CD4-positive, alpha-beta T cell treated with Interferon alpha-2 for 1 hour (primary cell): ENCODE results near the gene SSNA1.
A peak's percentile ranks its signal among the peaks of the same experiment; 100 is the strongest.

Experiments
- DNase-seq, 2 donors: peaks; one replicate each; pipeline ENCODE4 v3.0.0-alpha.2; 2020 to 2022

SSNA1 gene

DNA sequence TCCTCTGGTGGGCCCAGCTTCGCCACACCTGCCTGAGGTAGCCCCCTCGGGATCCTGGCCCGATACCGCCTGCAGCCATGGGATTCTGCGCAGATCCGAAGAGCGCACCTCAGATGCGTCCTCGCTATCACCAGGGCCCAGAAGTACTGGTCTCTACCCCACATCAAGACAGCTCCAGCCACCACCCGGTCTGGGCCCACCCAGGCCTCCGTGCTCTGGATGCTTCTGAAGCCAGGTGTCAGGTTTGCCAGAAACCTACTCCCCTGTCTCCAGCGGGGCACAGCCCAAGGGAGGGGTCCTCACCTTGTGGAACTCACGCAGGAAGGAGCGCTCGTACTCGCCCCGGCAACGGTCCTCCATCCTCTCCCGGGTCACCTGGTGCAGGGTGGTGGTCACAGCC is 2.6 kb upstream of the SSNA1 start:
- DNase-seq = no peak

GRCh38 chr9:137186385-137186784 is 2.1 kb upstream of the SSNA1 start:
- DNase-seq = no peak

- DNase-seq = no peak
Observed at GRCh38 chr9:137187386-137187785, 1.1 kb upstream of the SSNA1 start.

DNA sequence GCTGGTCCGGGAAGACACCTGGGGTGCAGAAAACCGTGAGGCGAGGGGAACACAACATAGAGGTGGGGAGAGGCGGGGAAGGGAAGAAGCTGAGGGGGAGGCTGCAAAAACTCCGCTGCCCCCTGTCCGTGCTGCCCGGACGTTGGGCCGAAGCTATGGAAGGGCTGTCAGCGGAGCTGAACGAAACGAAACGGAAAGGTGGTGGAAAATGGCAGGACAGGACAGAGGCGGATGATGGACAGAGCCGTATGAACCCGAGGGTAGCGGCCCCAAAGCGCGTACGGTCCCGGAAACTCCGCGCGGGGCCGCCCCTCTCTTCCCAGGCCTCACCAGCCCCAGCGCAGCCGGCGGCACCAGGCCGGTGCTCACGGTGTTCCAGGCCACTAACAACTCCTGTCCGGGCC is 388 bp upstream of the SSNA1 start:
- no peak for DNase-seq

DNA sequence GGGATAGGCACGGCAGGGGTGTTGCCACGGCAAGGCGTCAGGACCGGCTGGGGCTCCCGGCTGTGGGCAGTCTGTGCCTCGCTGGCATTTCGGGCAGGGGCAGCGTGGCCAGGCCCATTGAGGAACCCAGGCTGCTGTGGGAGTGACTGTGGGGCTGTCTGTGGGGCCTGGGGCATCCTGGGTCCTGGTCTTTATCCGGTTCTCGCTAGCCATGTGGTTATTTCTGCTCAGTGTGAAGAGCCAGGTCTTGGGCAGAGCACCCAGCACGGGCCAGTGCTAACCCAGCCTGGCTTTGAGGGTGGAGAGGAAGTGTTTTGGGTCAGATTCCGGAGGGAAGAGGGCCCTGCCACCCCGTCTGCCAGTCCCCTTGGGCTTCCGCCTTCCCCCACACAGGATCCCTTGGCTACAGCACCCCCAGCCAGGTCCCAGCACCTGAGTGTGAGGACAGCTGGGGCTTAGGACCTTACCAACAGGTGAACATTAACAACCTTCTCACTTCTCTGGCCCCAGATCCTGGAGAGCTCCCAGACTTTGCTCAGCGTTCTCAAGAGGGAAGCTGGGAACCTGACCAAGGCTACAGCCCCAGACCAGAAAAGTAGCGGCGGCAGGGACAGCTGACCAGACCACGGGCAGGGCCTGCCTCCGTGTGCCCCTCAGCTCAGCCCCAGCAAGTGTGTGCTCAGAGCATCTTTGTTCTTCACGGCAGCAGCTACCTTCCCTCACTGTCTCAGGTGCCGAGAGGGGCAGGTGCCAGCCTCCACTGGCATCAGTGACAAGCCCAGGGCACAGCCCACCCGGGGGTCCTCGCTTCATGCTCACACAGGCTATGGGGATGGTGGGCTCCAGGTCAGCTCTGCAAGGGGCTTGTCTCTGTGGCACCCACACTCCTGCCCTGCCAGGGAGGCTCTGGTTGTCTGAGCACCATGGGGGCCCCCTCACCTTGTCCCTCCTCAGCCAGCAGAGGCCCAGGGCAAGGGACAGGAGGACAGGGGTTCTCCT is 1.1 kb downstream of the SSNA1 start:
- DNase-seq = no peak

DNA sequence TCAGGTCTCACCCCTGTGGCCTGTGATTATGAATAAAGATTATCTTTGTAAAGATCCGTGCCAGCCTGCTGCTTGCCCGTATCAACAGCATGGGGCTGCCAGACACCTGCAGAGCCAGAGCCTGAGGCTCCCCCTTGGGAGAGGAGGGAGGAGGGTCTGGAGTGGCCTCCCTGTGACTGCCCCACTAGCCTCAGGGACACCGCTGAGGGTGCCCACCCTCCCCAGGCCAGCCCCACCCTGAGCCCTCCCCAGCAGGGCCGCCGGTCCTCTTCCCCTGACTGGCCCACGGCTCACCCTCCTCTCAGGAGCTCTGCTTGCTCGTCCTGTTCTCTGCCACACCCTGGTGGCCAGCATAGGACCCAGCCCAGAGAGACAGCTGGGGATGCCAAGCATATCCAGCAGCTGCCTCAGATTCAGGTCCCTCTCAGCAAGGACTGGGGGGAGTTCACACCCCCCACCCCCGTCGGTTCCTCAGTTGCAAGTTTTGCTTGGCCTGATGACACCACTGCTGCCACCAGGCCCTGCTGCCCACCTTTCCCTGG is 1.9 kb downstream of the SSNA1 start:
- DNase-seq = no peak

GRCh38 chr9:137191245-137191644 is 2.8 kb downstream of the SSNA1 start:
- no peak for DNase-seq

DNA sequence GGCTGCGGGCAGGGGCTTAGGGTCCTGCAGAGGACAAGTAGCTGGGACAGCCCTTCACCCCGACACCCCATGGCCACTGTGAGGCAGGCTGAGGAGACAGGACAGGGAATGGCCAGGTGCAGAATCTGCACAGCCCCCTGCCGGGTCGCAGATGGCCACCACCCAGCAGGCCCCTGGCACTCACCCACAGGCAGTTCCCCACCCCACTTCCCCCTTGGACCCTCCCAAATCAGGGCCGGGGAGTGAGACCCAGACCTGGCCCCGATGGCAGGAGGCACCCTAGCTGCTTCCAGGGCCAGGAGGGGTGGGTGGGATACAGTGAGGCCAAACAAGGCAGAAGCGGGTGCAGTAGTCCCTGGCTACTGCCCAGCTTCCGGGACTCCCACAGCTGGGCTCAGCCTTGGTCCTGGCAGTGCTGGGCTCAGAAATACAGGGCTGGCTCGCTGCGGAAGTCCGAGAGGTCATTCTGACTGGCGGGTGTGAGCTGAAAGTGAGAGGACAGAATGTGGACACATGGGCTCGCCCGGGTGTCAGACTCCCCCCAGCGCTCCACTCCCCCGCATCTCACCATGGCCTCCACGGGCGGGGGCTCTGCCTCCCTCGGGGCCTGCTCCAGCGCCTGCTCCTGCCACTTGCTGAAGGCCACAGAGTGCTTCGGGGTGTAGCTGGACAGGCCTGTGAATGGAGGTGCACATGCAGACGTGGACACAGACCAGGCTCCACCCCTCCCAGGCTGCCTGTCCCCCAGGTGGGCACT is 3.4 kb downstream of the SSNA1 start:
- no peak for DNase-seq

DNA sequence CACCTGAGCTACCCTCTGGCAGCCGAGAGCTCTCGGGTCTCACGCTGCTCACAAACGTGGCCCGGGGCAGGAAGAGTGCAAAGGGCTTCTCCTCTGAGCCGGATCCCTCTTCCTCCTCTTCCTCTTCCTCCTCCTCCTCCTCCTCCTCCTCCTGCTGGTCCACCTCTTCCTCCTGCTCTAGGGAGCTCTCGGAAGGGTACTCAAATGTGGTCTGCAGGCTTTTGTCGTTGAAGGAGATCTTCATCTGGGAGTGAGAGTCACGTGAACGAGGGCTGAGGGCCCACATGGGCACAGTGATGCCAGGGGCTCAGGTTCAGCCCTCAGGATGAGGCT is 3.9 kb downstream of the SSNA1 start:
- DNase-seq = no peak

DNA sequence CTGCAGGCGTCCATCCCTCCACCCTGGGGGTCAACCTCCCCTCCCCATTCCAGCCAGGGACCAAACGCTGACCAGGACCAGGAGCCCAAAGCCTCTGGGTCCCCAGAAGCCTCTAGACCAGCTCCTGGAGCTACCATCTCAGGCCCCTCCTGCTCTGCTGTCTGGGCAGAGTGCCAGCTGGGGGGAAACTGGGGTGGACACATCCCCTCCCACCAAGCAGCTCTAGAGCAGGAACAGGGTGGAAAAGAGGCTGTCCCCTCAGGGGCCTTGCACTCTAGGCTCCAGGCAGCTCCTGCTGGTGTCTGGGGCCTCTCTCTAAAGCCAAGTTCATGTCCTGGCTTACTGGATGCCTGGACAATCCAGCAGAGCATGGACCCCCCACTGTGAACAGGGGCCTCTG is 4.4 kb downstream of the SSNA1 start:
- no peak for DNase-seq

- no peak for DNase-seq
Observed at GRCh38 chr9:137193771-137194170, 5.3 kb downstream of the SSNA1 start.

- no peak for DNase-seq
Observed at GRCh38 chr9:137194388-137194787, 5.9 kb downstream of the SSNA1 start.

- no peak for DNase-seq
Observed at GRCh38 chr9:137194909-137195308, 6.4 kb downstream of the SSNA1 start.

DNA sequence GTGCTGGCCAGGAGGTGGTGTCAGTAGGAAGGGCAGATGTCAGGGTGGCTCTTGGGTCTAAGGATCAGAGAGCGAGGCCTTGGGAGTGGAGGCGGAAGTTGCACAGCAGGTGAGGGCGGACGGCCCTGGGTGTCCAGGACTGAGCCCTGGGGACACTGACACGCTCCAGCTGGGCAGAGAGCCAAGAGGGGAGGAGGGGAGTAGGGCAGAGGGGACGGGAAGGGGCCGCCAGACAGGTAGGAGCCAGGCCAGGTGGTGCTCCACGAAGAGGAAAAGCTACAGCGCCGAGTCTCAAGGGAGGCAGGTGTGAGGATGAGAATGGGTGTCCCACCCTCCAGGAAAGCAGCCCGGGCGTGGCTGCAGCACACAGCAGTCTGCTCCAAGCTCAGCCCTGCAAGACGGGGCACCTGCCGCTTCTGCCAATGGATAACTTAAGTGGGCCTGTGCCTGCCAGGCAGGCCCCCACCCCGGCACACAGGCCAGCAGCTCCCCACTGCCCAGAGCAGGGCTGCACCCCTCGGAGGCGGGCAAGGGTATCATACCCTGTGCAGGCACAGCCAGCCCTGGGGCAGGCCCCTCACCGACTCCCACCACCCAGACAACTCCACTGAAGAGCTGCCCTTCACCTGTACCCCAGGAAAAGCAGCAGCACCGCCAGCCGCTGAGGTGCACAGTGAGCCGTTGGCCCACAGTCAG is 7.2 kb downstream of the SSNA1 start:
- DNase-seq = no peak

DNA sequence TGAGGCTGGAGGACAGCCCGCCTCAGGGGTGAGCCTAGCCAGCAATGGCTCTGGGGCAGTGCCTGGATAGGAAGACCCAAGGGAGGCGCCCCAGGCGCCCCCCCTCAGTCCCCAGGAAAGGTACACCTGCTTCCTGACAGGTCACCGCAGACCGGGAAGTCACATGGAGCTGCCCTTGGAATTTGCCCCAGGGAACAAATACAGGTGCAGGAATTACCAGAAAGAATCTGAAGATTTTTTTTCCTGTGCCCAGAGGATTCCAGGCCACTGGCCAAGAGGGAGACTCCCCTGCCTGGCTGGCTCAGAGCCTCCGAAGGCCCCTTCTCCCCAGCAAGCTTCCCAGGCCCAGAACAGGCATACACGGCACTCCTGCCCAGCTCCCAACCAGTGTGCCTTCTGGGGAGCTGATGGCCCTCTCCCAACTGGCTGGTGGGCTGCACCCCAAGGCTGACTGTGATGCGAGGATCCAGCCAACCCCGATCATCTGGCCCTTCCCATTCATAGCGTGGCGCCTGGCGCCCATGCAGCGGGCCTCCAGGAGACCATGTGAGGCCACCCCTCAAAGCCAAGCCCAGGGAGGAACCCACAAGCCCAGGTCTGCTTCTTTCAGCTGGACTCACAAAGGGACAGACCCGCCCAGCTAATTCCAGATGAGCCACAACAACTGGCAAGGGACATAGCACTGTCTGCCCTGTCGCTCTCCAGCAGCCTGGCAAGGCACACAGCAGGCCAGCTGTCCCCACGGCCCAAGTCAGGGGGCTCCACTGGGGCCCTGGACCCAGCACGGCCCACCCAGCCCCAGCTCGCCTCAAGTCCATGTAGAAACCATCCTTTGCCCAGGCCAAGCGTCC is 9.8 kb downstream of the SSNA1 start:
- DNase-seq = no peak

GRCh38 chr9:137198902-137199283 is 10.4 kb downstream of the SSNA1 start:
- no peak for DNase-seq

GRCh38 chr9:137199411-137200121 is 11.1 kb downstream of the SSNA1 start:
- DNase-seq = no peak

DNA sequence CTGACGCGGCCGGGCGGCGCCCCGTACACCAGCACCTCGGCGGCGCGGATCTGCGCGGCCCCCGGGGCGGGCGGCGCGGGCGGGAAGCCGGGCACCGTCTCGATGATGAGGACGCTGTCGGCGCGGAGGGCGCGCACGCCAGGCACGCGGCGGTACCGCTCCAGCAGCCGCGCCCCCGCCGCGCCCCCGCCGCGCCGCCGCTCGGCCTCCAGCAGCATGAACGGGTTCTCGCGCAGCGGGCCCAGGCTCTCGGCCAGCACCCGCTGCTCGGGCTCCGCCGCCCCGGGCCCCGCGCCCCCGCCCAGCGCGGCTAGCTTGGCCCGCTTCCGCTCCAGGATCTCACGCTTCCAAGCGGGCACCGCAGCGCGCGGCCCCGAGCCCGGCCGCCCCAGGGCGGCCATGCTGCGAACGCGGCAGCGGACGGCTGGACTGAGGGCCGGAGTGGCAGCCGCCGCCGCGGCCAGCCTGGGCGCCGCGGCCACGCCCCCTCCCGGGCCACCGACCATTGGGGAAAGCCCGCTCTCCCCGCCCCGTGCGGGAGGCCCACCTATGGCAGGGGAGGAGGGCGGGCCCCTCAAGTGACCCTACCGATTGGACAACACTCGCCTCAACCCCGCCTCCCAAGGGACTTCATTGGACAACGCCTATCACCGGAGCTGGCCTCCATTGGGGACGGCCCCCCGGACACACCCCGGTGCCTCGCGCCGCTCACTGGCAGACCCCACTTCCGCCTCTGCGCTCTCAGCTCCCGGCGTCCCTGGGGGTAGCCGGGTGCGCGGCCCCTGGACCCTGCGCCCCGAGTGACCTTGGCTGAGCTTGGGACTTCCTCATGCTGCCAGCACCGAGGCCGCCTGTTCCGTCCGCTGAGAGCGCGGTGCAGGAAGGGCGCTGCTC is 12.1 kb downstream of the SSNA1 start, which contains the start of gene TPRN:
Gene TPRN, minus strand, starts transcription at position 431 of the 894 bp plus-strand sequence. Its CDS starts 30 bp downstream, at position 401.
- DNase-seq = peak; percentile 98 to 99

GRCh38 chr9:137201205-137201868 is 12.9 kb downstream of the SSNA1 start:
- DNase-seq = no peak

DNA sequence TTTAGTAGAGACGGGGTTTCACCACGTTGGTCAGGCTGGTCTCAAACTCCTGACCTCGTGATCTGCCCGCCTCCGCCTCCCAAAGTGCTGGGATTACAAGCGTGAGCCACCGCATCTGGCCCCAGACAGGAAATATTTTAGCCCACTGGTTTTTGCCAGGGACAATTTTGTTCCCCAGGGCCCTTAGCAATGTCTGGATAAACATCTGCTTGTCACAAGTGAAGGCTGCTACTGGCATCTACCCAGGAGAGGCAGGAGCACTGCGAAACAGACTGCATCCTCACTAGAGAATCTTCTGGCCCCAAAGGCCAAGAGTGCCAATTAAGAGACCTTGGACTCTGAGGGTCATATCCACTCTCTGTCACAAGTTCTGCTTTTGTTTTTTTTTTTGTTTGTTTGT is 14.5 kb downstream of the SSNA1 start:
- DNase-seq = no peak
